ENCODE data around the gene CIITA.

Gene CIITA

DNA sequence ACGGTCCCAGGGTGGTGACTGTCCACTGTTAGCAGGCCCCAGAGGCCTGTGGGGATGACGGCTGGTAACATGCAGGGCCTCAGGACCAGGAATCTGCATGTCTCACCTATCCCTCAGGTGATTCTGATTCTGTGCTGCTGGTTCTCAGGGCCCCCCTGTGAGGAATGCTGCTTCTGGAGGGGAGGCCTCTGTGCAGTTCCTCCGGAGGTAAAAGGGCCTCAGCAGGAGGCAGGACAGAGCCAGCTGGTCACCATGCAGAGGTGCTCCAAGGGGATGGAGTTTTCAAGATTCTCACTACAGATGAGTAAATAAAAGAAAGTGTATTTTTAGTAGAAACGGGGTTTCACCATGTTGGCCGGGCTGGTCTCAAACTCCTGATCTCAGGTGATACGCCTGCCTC, 101.1 kb downstream of the CIITA start:
- TF ChIP-seq, protein P1, sequence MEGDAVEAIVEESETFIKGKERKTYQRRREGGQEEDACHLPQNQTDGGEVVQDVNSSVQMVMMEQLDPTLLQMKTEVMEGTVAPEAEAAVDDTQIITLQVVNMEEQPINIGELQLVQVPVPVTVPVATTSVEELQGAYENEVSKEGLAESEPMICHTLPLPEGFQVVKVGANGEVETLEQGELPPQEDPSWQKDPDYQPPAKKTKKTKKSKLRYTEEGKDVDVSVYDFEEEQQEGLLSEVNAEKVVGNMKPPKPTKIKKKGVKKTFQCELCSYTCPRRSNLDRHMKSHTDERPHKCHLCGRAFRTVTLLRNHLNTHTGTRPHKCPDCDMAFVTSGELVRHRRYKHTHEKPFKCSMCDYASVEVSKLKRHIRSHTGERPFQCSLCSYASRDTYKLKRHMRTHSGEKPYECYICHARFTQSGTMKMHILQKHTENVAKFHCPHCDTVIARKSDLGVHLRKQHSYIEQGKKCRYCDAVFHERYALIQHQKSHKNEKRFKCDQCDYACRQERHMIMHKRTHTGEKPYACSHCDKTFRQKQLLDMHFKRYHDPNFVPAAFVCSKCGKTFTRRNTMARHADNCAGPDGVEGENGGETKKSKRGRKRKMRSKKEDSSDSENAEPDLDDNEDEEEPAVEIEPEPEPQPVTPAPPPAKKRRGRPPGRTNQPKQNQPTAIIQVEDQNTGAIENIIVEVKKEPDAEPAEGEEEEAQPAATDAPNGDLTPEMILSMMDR (conservative IDR thresholded peaks at IDR 0.05; ENCODE audit: low read depth, low read length), result no peak
- no peak overlapping the region for H3K4me3 ChIP-seq (ENCODE audit: low read depth, low read length)
- no peak for DNase-seq (ENCODE audit: low read depth)

DNA sequence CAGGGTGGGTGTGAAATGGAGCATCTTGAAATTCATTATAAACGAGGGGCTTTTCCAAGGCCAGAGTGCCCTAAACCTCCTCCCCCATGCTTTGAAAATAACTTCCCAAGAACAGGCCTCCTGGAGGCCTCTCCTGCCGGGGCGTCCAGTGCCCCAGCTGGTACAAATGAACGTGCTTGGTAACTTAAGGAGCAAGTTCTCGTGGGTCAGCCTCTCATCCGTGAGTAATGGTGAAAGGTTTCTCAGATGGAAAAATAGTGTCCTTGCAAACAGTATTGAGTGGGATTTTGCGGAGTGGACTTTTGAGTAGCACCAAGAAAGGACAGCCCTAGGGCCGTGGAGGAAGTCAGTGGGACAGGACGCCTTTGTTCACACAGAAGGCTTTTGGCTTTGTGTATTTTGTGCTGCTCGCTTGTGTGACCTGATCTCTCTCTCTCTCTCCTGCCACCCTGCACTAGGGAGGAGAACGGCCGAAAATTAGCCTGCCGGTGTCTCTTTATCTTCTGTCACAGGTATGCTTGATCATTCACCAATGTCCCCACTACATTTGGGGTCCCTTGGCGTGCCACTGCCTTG, 102.0 kb downstream of the CIITA start:
- no peak for DNase-seq (ENCODE audit: low read depth)
- TF ChIP-seq, protein P1 (conservative IDR thresholded peaks at IDR 0.05; ENCODE audit: low read depth, low read length), result no peak
- H3K4me3 ChIP-seq (ENCODE audit: low read depth, low read length), result no peak overlapping the region

DNA sequence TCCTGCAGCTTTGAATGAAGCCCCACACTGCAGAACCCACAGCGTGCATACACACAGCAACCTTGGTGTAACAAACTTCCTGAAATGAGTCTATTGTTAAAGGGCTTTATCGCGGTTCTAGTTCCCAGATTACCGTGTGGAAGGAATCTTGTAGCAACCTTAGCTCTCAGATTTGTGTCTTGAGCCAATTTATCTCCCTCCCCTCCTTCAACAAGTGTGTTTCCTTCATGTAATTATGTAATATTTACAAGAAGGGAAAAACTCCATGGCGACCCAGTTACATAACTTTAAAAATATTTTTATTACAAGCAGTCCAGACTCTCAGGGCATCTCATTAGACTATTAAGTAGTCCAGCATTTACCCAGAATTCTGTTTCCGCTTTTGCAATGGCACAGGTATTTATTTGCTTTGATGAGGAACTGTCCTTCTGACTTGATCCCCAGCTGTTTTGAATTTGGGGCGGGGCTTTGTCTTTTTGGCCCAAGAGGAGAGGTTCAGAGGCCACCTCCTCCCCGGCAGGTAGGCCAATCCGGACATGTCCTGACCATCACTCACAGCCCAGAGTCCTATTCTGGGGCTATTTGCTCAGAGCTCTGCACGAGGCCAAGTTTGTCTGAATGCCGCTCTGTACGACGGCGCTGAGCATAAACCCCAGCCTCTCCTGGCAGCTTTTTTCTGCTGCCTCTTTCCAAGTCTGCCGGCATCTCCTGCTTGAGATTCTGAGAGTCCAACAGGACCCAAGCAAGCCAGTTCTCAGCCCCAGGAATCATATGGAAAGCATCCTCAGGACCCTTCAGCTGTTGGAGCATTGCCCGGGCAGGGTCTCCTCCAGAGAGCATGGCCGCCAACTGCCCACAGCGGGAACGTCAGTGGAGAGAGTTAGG, 103.0 kb downstream of the CIITA start:
- TF ChIP-seq, protein P1 (conservative IDR thresholded peaks at IDR 0.05; ENCODE audit: low read depth, low read length), result no peak
- DNase-seq (ENCODE audit: low read depth), result no peak
- no peak overlapping the region for H3K4me3 ChIP-seq (ENCODE audit: low read depth, low read length)

DNA sequence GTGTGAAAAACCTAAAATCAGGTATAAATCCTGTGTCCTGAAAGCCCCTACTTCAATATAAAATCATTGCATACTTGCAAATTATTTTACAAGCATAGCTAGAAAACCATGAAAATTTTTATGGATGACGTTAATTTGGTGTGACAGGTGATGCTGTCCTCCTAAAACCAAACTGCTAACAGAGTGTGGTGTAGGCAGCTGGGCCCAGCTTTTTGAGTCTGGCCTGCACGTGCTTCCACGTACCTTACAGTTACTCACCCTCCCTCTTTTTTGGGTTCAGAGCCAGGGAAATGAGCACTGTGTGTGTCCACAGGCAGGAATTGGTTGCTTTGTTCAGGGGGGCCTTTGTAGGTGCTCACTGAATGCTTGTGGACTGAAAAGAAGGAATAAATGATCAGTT, 103.8 kb downstream of the CIITA start:
- no peak for DNase-seq (ENCODE audit: low read depth)
- TF ChIP-seq, protein P1 (conservative IDR thresholded peaks at IDR 0.05; ENCODE audit: low read depth, low read length), result no peak
- no peak overlapping the region for H3K4me3 ChIP-seq (ENCODE audit: low read depth, low read length)

DNA sequence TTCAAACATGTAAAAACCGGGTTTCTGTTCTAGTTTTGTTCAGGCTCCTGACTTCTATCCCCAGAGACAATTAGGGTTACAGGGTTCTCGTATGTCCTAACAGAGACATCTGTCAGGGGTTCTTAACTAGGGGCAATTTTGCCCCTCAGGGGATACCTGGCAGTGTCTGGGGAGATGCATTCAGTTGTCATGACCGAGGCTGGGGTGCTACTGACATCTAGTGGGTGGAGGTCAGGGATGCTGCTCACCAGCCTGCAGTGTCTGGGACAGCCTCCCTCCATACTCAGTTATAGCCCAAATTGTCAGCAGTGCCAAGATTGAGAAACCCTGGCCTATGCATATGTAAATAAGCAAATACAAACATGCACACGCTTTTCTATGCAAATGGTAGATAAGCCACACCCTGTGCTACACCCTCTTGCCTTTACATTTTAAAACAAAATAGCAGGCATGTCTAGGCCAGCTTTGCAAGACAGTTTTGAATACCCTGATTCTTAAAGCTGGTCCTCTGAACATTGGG, 104.8 kb downstream of the CIITA start:
- no peak overlapping the region for H3K4me3 ChIP-seq (ENCODE audit: low read depth, low read length)
- DNase-seq (ENCODE audit: low read depth), result no peak
- TF ChIP-seq, protein P1 (conservative IDR thresholded peaks at IDR 0.05; ENCODE audit: low read depth, low read length), result peak; percentile 50

DNA sequence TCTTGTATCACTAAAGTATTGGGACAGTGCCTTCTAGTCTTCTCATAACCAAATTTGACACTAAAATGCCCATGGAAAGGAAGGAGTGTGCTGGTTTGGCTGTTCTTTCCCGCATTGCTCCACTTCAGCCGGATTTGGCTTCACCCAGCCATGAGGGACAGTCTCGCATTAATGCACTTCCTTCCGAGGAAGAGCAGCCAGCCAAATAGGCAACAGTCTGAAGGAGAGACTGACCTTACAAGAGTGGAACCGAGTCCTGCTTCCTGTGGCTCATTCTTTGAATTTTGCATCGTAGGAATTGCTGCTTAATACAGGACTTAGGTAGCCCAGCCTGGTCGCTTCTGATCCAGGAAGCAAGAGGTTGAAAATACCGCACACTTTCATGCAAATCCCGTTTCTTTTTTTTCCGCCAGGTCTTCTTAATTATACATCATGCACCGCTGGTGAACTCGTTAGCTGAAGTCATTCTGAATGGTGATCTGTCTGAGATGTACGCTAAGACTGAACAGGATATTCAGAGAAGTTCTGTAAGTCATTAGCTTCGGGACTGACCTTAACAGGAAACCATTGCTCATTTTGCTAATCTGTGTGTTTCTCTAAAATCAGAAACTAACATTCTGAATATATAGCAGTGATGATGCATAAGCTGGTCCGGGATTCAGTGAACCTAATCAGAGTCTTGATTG, 105.6 kb downstream of the CIITA start:
- H3K4me3 ChIP-seq (ENCODE audit: low read depth, low read length), result no peak overlapping the region
- no peak for DNase-seq (ENCODE audit: low read depth)
- TF ChIP-seq, protein P1 (conservative IDR thresholded peaks at IDR 0.05; ENCODE audit: low read depth, low read length), result no peak
